ENCODE data around the gene EVC.

Gene EVC

GRCh38 chr4:5710961-5711478, at the start of gene EVC:
Gene EVC, plus strand, starts transcription at chr4:5711201. Its CDS starts 180 bp downstream, at chr4:5711381.
- Mint-ChIP-seq H3K4me3 (peak within 1 kb of the TSS; percentile 66), H3K9me3 (peaks cover 14% of the 10 kb centered on the region), H3K4me1 (ENCODE audit: low read depth) (peaks cover 21% of the 10 kb centered on the region), H3K27ac (peak within 1 kb of the TSS; percentile 20), H3K27me3 (peaks cover 57% of the 10 kb centered on the region), H3K36me3 (ENCODE audit: low read depth) (no peaks in the 10 kb centered on the region)
- peak; percentile 43 for DNase-seq

DNA sequence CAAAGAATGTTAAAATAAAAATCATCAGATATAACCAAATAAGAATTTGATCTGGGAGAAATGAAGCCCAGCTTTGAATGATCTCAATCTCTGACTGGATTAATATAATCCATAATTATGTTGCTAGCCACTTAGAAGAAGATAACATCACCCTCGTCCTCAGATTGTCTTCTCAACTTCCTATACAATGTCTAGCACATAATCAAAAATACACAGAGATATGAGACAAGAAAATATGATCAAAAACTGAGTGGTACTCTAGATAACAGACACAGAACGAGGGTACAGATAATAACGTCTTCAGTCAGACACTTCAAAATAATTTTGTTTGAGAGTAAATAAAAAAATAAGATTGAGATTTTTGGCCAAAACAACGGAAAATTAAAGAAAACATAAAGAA, 49.8 kb upstream of the EVC start:
- no peak overlapping the region for H3K4me3 Mint-ChIP-seq
- H3K36me3 Mint-ChIP-seq (ENCODE audit: low read depth): no peaks in the 10 kb centered on the region
- H3K27me3 Mint-ChIP-seq: peaks cover 3% of the 10 kb centered on the region
- H3K9me3 Mint-ChIP-seq: peaks cover 7% of the 10 kb centered on the region
- H3K27ac Mint-ChIP-seq: no peak overlapping the region
- DNase-seq: no peak
- H3K4me1 Mint-ChIP-seq (ENCODE audit: low read depth): no peaks in the 10 kb centered on the region

DNA sequence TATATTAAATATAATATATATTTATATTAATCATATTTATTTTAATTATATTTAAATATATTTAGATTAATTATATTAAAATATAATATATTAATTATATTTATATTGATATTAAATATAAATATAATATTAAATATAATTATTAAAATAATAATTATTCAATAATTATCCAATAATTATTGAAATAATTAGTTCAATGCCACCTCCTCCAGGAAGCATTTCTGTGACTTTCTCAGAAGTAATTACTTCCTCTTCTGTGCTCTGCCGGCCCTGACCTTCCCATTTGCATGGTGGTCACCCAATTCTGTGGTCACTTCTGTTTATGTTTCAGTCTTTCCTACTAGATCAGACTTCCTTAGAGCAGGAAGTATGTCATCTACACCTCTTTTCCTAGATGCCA, 48.4 kb upstream of the EVC start:
- H3K36me3 Mint-ChIP-seq (ENCODE audit: low read depth): no peaks in the 10 kb centered on the region
- H3K4me1 Mint-ChIP-seq (ENCODE audit: low read depth): no peaks in the 10 kb centered on the region
- H3K9me3 Mint-ChIP-seq: peaks cover 13% of the 10 kb centered on the region
- H3K4me3 Mint-ChIP-seq: no peak overlapping the region
- H3K27me3 Mint-ChIP-seq: peaks cover 3% of the 10 kb centered on the region
- DNase-seq: no peak
- H3K27ac Mint-ChIP-seq: no peak overlapping the region

GRCh38 chr4:5664778-5665177, 46.2 kb upstream of the EVC start:
- Mint-ChIP-seq H3K27me3 (no peaks in the 10 kb centered on the region), H3K4me3 (no peak overlapping the region), H3K4me1 (ENCODE audit: low read depth) (no peaks in the 10 kb centered on the region), H3K27ac (no peak overlapping the region), H3K36me3 (ENCODE audit: low read depth) (no peaks in the 10 kb centered on the region), H3K9me3 (peaks cover 18% of the 10 kb centered on the region)
- DNase-seq: no peak

DNA sequence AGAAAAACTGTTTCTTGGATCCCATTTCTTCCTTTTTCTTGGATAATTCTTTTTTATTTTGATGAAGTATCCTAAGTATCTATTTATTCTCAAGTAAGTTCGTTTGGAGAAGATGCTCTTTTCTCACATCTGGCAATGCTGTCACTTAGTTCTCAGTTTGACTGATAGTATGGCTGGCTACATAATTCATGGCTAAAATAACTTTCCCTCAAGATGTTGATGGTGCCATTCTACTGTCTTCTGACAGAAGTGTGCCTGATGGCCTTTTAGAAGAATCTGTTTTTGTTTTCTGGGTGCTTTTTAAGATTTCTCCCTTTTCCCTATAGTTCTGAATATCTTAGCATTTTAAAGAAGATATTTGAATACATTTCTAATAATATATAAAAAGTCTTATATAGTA, 44.3 kb upstream of the EVC start:
- Mint-ChIP-seq H3K36me3 (ENCODE audit: low read depth) (no peaks in the 10 kb centered on the region), H3K27ac (no peak overlapping the region), H3K4me1 (ENCODE audit: low read depth) (no peaks in the 10 kb centered on the region), H3K4me3 (no peak overlapping the region), H3K9me3 (peaks cover 17% of the 10 kb centered on the region), H3K27me3 (no peaks in the 10 kb centered on the region)
- DNase-seq: no peak

- DNase-seq: no peak
- no peaks in the 10 kb centered on the region for H3K27me3 Mint-ChIP-seq
- H3K27ac Mint-ChIP-seq: no peak overlapping the region
- no peaks in the 10 kb centered on the region for H3K9me3 Mint-ChIP-seq
- no peak overlapping the region for H3K4me3 Mint-ChIP-seq
- H3K36me3 Mint-ChIP-seq (ENCODE audit: low read depth): no peaks in the 10 kb centered on the region
- no peaks in the 10 kb centered on the region for H3K4me1 Mint-ChIP-seq (ENCODE audit: low read depth)
These were observed 34.2 kb upstream of the EVC start for GRCh38 chr4:5676763-5677162.

DNA sequence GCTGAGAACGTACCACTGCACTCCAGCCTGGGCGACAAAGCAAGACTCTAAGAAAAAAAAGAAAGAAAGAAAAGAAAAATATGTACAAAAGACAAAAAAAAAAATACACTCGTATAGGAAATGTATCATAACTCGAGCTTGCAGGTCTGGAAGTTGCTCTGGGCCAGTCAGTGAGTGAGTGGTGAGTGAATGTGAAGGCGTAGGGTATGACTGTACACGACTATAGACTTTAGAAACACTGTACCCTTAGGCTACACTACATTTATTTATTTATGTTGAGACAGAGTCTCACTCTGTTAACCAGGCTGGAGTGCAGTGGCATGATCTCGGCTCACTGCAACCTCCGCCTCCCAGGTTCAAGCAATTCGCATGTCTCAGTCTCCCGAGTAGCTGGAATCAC, 32.0 kb upstream of the EVC start:
- Mint-ChIP-seq H3K27me3 (no peaks in the 10 kb centered on the region), H3K27ac (no peak overlapping the region), H3K36me3 (ENCODE audit: low read depth) (no peaks in the 10 kb centered on the region), H3K4me3 (no peak overlapping the region), H3K9me3 (no peaks in the 10 kb centered on the region), H3K4me1 (ENCODE audit: low read depth) (no peaks in the 10 kb centered on the region)
- no peak for DNase-seq

DNA sequence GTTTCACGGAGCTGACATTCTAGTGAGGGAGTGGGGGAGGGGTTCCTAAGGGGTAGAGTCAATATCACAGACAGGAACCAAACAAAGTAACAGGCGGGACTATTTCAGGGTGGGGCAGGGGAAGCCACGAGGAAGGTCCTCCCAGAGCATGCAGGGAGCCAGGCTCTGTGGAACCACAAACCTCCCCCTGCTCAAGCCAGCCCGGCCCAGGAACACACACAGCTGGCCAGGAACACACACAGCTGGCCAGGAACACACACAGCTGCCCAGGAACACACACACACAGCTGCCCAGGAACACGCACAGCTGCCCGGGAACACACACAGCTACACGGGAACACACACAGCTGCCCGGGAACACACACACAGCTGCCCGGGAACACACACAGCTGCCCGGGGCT, 27.4 kb upstream of the EVC start:
- no peak for DNase-seq
- Mint-ChIP-seq H3K4me1 (ENCODE audit: low read depth) (no peaks in the 10 kb centered on the region), H3K36me3 (ENCODE audit: low read depth) (no peaks in the 10 kb centered on the region), H3K4me3 (no peak overlapping the region), H3K27me3 (no peaks in the 10 kb centered on the region), H3K9me3 (no peaks in the 10 kb centered on the region), H3K27ac (no peak overlapping the region)

DNA sequence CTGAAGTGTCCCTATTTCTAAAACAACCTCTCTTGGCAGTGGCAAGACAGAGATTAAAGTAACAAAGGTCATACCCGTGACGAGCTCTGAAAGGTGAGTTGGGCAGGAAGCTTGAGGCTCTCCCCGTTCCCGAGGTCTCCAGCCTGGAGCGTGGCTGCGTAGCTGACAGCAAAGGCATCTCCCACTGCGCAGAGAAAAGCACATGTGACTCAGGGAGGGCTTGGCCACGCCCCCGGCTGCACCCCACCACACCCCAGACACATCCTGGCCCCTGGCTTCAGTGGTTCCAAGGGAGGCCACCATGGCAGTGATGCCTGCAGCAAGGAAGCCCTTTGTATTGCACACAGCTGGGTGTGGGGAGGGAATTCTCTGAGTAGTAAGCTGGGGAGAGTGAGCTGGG, 25.7 kb upstream of the EVC start:
- Mint-ChIP-seq H3K9me3 (no peaks in the 10 kb centered on the region), H3K27me3 (no peaks in the 10 kb centered on the region), H3K36me3 (ENCODE audit: low read depth) (no peaks in the 10 kb centered on the region), H3K4me1 (ENCODE audit: low read depth) (no peaks in the 10 kb centered on the region), H3K4me3 (no peak overlapping the region), H3K27ac (no peak overlapping the region)
- no peak for DNase-seq

GRCh38 chr4:5686338-5686737, 24.7 kb upstream of the EVC start:
- DNase-seq: no peak
- Mint-ChIP-seq H3K4me1 (ENCODE audit: low read depth) (no peaks in the 10 kb centered on the region), H3K27ac (no peak overlapping the region), H3K36me3 (ENCODE audit: low read depth) (no peaks in the 10 kb centered on the region), H3K9me3 (no peaks in the 10 kb centered on the region), H3K4me3 (no peak overlapping the region), H3K27me3 (no peaks in the 10 kb centered on the region)

DNA sequence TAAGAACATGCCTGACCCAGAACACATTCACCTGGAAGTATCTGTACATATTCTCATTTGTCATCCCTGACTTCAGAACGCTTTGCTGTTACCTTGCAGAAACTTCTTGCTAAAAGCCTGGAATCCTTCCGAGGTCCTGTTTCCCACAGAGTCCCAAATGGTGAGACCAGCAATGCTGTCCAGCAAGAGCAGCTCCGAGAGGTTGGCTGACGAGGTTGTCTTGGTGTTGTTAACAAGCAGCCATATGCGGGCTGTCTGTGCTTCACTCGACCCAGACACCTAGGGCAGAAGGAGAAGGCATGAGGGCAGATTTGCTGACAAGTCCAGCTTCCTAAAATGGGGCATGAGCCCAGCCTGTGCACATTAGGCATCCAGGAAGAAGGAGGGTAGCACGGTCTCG, 21.9 kb upstream of the EVC start:
- no peaks in the 10 kb centered on the region for H3K27me3 Mint-ChIP-seq
- H3K36me3 Mint-ChIP-seq (ENCODE audit: low read depth): no peaks in the 10 kb centered on the region
- H3K4me1 Mint-ChIP-seq (ENCODE audit: low read depth): no peaks in the 10 kb centered on the region
- H3K27ac Mint-ChIP-seq: no peak overlapping the region
- no peaks in the 10 kb centered on the region for H3K9me3 Mint-ChIP-seq
- no peak for DNase-seq
- H3K4me3 Mint-ChIP-seq: no peak overlapping the region

GRCh38 chr4:5691491-5692132, 19.4 kb upstream of the EVC start:
- no peak overlapping the region for H3K27ac Mint-ChIP-seq
- no peaks in the 10 kb centered on the region for H3K9me3 Mint-ChIP-seq
- no peak overlapping the region for H3K4me3 Mint-ChIP-seq
- no peaks in the 10 kb centered on the region for H3K36me3 Mint-ChIP-seq (ENCODE audit: low read depth)
- H3K27me3 Mint-ChIP-seq: no peaks in the 10 kb centered on the region
- no peak for DNase-seq
- H3K4me1 Mint-ChIP-seq (ENCODE audit: low read depth): no peaks in the 10 kb centered on the region

GRCh38 chr4:5693871-5694270, 17.1 kb upstream of the EVC start:
- DNase-seq: no peak
- H3K9me3 Mint-ChIP-seq: no peaks in the 10 kb centered on the region
- no peak overlapping the region for H3K4me3 Mint-ChIP-seq
- H3K4me1 Mint-ChIP-seq (ENCODE audit: low read depth): no peaks in the 10 kb centered on the region
- no peaks in the 10 kb centered on the region for H3K36me3 Mint-ChIP-seq (ENCODE audit: low read depth)
- H3K27ac Mint-ChIP-seq: no peak overlapping the region
- no peaks in the 10 kb centered on the region for H3K27me3 Mint-ChIP-seq

GRCh38 chr4:5696341-5696740, 14.7 kb upstream of the EVC start:
- H3K4me3 Mint-ChIP-seq: no peak overlapping the region
- peaks cover under 1% of the 10 kb centered on the region for H3K9me3 Mint-ChIP-seq
- H3K36me3 Mint-ChIP-seq (ENCODE audit: low read depth): no peaks in the 10 kb centered on the region
- DNase-seq: no peak
- H3K27me3 Mint-ChIP-seq: peaks cover 3% of the 10 kb centered on the region
- no peaks in the 10 kb centered on the region for H3K4me1 Mint-ChIP-seq (ENCODE audit: low read depth)
- H3K27ac Mint-ChIP-seq: no peak overlapping the region

- no peaks in the 10 kb centered on the region for H3K36me3 Mint-ChIP-seq (ENCODE audit: low read depth)
- H3K9me3 Mint-ChIP-seq: peaks cover 4% of the 10 kb centered on the region
- no peaks in the 10 kb centered on the region for H3K4me1 Mint-ChIP-seq (ENCODE audit: low read depth)
- peaks cover 3% of the 10 kb centered on the region for H3K27me3 Mint-ChIP-seq
- no peak for DNase-seq
- no peak overlapping the region for H3K27ac Mint-ChIP-seq
- H3K4me3 Mint-ChIP-seq: no peak overlapping the region
These were observed 10.5 kb upstream of the EVC start for GRCh38 chr4:5700459-5700858.

DNA sequence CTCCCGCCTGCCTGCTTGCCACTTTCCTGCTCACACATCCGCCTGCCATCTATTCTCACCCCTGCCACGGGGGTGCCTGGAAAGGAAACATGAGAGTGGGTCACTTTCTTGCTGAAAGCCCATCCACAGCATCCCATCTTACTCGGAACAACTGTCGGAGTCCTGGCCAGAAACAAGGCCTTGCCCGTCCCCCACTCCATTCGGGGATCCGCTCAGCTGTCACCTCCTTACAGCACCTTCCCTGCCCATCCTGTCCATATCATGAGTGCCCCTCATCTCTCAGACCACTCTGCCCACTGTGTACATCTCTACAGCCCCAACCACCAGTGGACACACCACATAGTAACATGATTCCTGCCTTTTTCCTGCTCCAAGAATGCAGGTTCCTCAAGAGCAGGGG, 9.0 kb upstream of the EVC start:
- Mint-ChIP-seq H3K27ac (no peak overlapping the region), H3K4me3 (no peak overlapping the region), H3K27me3 (peaks cover 10% of the 10 kb centered on the region), H3K36me3 (ENCODE audit: low read depth) (no peaks in the 10 kb centered on the region), H3K4me1 (ENCODE audit: low read depth) (peaks cover 2% of the 10 kb centered on the region), H3K9me3 (peaks cover 4% of the 10 kb centered on the region)
- no peak for DNase-seq
